A549 (cell line): Measurements from ENCODE around the gene TMEM163.

Experiments
- BHLHE40 ChIP-seq: IDR thresholded peaks from 2 replicates; pipeline ENCODE4 v1.6.1; 2012; ENCODE audit warnings: low read depth, low read length, inconsistent platforms
- EHMT2 ChIP-seq: fragments of 200-600 bp; sonication (generic); IDR thresholded peaks from 2 replicates; pipeline ENCODE4 v1.6.1; 2016; ENCODE audit warnings: antibody characterized with exemption, low read depth, mild to moderate bottlenecking, moderate library complexity
- EP300 ChIP-seq, 2 experiments: fragments of >200 bp; sonication (Bioruptor Twin); formaldehyde crosslinking; IDR thresholded peaks; 2 replicates in 1 of 2; 3 replicates in 1 of 2; pipeline ENCODE4 v1.6.1; 2016 to 2017
- MAZ ChIP-seq: fragments of 150-350 bp; IDR thresholded peaks from 2 replicates; pipeline ENCODE4 v1.6.1; 2014; ENCODE audit warnings: antibody characterized with exemption, low read depth, low read length, borderline replicate concordance
- NR3C1 ChIP-seq: fragments of >200 bp; sonication (Bioruptor Twin); formaldehyde crosslinking; IDR thresholded peaks from 3 replicates; pipeline ENCODE4 v1.6.1; 2017
- POLR2AphosphoS2 ChIP-seq: conservative IDR thresholded peaks from 2 replicates; pipeline ENCODE4 v1.6.1; 2012; ENCODE audit warnings: low read length, improper control_type of control experiment, inconsistent platforms
- RAD21 ChIP-seq, 2 experiments: fragments of >200 bp in 1 of 2; sonication (Bioruptor Twin) in 1 of 2; formaldehyde crosslinking in 1 of 2; IDR thresholded peaks in 1 of 2; conservative IDR thresholded peaks in 1 of 2; 2 replicates in 1 of 2; 3 replicates in 1 of 2; pipeline ENCODE4 v1.6.1; 2012 to 2018; ENCODE audit warnings: inconsistent platforms in 1 of 2
- RFX5 ChIP-seq: fragments of 450-650 bp; IDR thresholded peaks from 2 replicates; pipeline ENCODE4 v1.7.1; 2014; ENCODE audit warnings: antibody characterized with exemption, mild to moderate bottlenecking, moderate library complexity
- ZC3H11A ChIP-seq: fragments of 450-650 bp; IDR thresholded peaks from 2 replicates; pipeline ENCODE4 v1.6.1; 2014; ENCODE audit warnings: antibody characterized with exemption, mild to moderate bottlenecking
- TF ChIP-seq, protein P1 (sequence below): fragments of >200 bp; sonication (Bioruptor Twin); formaldehyde crosslinking; IDR thresholded peaks from 3 replicates; pipeline ENCODE4 v1.5.1; 2016
- TF ChIP-seq, protein P2 (sequence below): IDR thresholded peaks from 2 replicates; pipeline ENCODE4 v1.6.1; 2012

DNA sequence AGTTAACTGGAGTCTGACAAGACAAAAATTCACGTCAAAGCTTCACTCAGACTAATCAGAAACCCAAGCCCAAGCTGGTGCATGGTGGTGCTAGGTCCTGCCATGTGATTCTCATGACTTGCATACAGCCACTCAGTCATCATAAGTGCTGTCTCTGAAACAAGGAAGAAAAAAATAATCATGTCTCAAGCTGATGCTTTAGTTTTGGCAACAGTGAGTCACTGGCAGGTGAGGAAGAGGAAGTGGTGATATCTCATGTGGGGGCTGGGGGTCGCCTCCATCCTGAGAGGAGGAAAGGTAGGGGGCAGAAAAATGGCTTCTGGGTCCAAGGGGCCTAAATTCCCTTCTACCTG is 136.3 kb downstream of the TMEM163 start:
- no peak for TF ChIP-seq RFX5
- TF ChIP-seq, protein P1, sequence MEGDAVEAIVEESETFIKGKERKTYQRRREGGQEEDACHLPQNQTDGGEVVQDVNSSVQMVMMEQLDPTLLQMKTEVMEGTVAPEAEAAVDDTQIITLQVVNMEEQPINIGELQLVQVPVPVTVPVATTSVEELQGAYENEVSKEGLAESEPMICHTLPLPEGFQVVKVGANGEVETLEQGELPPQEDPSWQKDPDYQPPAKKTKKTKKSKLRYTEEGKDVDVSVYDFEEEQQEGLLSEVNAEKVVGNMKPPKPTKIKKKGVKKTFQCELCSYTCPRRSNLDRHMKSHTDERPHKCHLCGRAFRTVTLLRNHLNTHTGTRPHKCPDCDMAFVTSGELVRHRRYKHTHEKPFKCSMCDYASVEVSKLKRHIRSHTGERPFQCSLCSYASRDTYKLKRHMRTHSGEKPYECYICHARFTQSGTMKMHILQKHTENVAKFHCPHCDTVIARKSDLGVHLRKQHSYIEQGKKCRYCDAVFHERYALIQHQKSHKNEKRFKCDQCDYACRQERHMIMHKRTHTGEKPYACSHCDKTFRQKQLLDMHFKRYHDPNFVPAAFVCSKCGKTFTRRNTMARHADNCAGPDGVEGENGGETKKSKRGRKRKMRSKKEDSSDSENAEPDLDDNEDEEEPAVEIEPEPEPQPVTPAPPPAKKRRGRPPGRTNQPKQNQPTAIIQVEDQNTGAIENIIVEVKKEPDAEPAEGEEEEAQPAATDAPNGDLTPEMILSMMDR = no peak
- TF ChIP-seq BHLHE40 = no peak
- TF ChIP-seq EP300 (IDR thresholded peaks at IDR 0.05) = no peak
- TF ChIP-seq EHMT2 = no peak
- no peak for TF ChIP-seq POLR2AphosphoS2
- no peak for TF ChIP-seq RAD21 (conservative IDR thresholded peaks at IDR 0.05 in 1 of 2, IDR thresholded peaks at IDR 0.05 in 1 of 2)
- no peak for TF ChIP-seq NR3C1
- TF ChIP-seq, protein P2, sequence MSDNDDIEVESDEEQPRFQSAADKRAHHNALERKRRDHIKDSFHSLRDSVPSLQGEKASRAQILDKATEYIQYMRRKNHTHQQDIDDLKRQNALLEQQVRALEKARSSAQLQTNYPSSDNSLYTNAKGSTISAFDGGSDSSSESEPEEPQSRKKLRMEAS = no peak
- no peak for TF ChIP-seq MAZ
- TF ChIP-seq ZC3H11A = no peak
